Measurements from ENCODE around the gene IGFL2.

DNA sequence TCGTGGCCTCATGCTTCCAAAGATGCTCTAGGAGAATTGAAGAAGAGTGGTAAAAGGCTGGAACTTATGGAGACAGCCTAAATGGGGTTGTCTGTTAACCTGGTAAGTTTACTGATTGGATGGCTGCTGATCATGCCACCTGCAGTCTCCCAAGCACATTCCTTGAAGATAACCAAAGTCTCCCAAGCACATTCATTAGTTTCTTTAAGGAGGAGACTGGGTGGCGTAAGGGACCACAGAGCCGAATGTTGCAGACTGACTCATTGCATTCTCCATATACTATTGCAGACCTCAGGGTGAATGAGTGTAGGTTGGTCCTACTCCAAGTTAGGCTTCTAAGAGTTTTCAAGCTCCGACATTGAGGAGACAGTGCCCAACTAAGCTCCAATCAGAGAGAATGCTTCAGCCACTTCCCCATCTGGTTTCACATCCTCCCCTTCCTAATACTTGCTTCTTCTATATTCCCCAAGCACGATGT lies 23.4 kb upstream of the IGFL2 start, which contains the start of gene IGFL3:
- TF ChIP-seq POLR2A (IDR thresholded peaks at IDR 0.05) (no peak), POLR2AphosphoS5 (IDR thresholded peaks at IDR 0.05) (no peak)

Data from suprapubic skin (tissue), 4 donors.